ENCODE data around the gene DPM2. TPM values are rescaled to one million over a fixed set of nuclear protein-coding genes. Genes with fewer than 3 reads are reported as not detected.
A peak's percentile ranks its signal among the peaks of the same experiment; 100 is the strongest.

The DPM2 gene
- total RNA-seq, 1 donor from 2014 or later: 14.0 TPM

GRCh38 chr9:127921557-127922120 lies 16.0 kb downstream of the DPM2 start:
- Histone ChIP-seq H3K4me1 (peaks cover 43% of the 10 kb centered on the region), H3K27me3 (ENCODE audit: low read depth) (peaks cover 44% of the 10 kb centered on the region), H3K9me3 (replicated peaks) (no peaks in the 10 kb centered on the region), H3K27ac (replicated peaks) (no peak overlapping the region), H3K4me3 (peak overlapping the region; percentile 51), H3K36me3 (no peaks in the 10 kb centered on the region)
- TF ChIP-seq CTCF (IDR thresholded peaks at IDR 0.05; ENCODE audit: borderline replicate concordance): peak; percentile 98
- intact Hi-C loops (cut with micrococcal nuclease): loop anchor here (5.0 to 10.0 kb wide), 3 partner anchors 134 to 417 kb away; partner anchors contain the start of gene CDK9
- DNase-seq: peak; percentile 70

- no peaks in the 10 kb centered on the region for H3K9me3 ChIP-seq (replicated peaks)
- no peak overlapping the region for H3K27ac ChIP-seq (replicated peaks)
- DNase-seq: no peak
- H3K36me3 ChIP-seq: no peaks in the 10 kb centered on the region
- intact Hi-C loops (cut with micrococcal nuclease): loop anchor here (5.0 to 10.0 kb wide), 3 partner anchors 133 to 416 kb away; partner anchors contain the start of gene CDK9
- peaks cover 49% of the 10 kb centered on the region for H3K4me1 ChIP-seq
- H3K4me3 ChIP-seq: no peak overlapping the region
- H3K27me3 ChIP-seq (ENCODE audit: low read depth): peaks cover 35% of the 10 kb centered on the region
- no peak for TF ChIP-seq CTCF (IDR thresholded peaks at IDR 0.05; ENCODE audit: borderline replicate concordance)
Measured at GRCh38 chr9:127920794-127921193, 16.9 kb downstream of the DPM2 start.

- H3K27ac ChIP-seq (replicated peaks): peak overlapping the region; percentile 82
- no peaks in the 10 kb centered on the region for H3K9me3 ChIP-seq (replicated peaks)
- H3K4me1 ChIP-seq: peaks cover 63% of the 10 kb centered on the region
- no peaks in the 10 kb centered on the region for H3K36me3 ChIP-seq
- intact Hi-C loops (cut with micrococcal nuclease): no loop called here
- TF ChIP-seq CTCF (IDR thresholded peaks at IDR 0.05; ENCODE audit: borderline replicate concordance): no peak
- DNase-seq: peak; percentile 82
- no peak overlapping the region for H3K4me3 ChIP-seq
- peaks cover 21% of the 10 kb centered on the region for H3K27me3 ChIP-seq (ENCODE audit: low read depth)
Measured at GRCh38 chr9:127919253-127919815, 18.3 kb downstream of the DPM2 start.

GRCh38 chr9:127918183-127919107 lies 19.2 kb downstream of the DPM2 start:
- no peak for DNase-seq
- Histone ChIP-seq H3K4me1 (peaks cover 63% of the 10 kb centered on the region), H3K27me3 (ENCODE audit: low read depth) (peaks cover 12% of the 10 kb centered on the region), H3K36me3 (peaks cover 4% of the 10 kb centered on the region), H3K27ac (replicated peaks) (peak overlapping the region; percentile 82), H3K4me3 (no peak overlapping the region), H3K9me3 (replicated peaks) (no peaks in the 10 kb centered on the region)
- peak; percentile 10 for TF ChIP-seq CTCF (IDR thresholded peaks at IDR 0.05; ENCODE audit: borderline replicate concordance)
- intact Hi-C loops (cut with micrococcal nuclease): no loop called here

- peaks cover 63% of the 10 kb centered on the region for H3K4me1 ChIP-seq
- H3K9me3 ChIP-seq (replicated peaks): no peaks in the 10 kb centered on the region
- H3K36me3 ChIP-seq: peaks cover 12% of the 10 kb centered on the region
- TF ChIP-seq CTCF (IDR thresholded peaks at IDR 0.05; ENCODE audit: borderline replicate concordance): no peak
- DNase-seq: no peak
- H3K27ac ChIP-seq (replicated peaks): peak overlapping the region; percentile 82
- H3K27me3 ChIP-seq (ENCODE audit: low read depth): peaks cover 9% of the 10 kb centered on the region
- H3K4me3 ChIP-seq: peak overlapping the region; percentile 84
- intact Hi-C loops (cut with micrococcal nuclease): no loop called here
Measured at GRCh38 chr9:127917603-127918002, 20.1 kb downstream of the DPM2 start.
